Measurements from ENCODE around the gene EXOC2.

EXOC2 gene

GRCh38 chr6:484086-484745 lies 208.7 kb downstream of the EXOC2 start:
- no peak overlapping the region for H3K4me3 ChIP-seq (ENCODE audit: control insufficient read depth, low read depth, low read length)

GRCh38 chr6:475314-475713 lies 217.6 kb downstream of the EXOC2 start:
- TF ChIP-seq CTCF (conservative IDR thresholded peaks at IDR 0.05; ENCODE audit: control insufficient read depth, insufficient read depth, low read depth, low read length): no peak
- no peak overlapping the region for H3K4me3 ChIP-seq (ENCODE audit: control insufficient read depth, low read depth, low read length)

More at GRCh38 chr6:484086-484745, 208.7 kb downstream of the EXOC2 start:
- peak; percentile 28 for DNase-seq (ENCODE audit: low read depth)
- TF ChIP-seq CTCF (conservative IDR thresholded peaks at IDR 0.05; ENCODE audit: control insufficient read depth, insufficient read depth, low read depth, low read length): no peak

GRCh38 chr6:474453-475185 lies 218.3 kb downstream of the EXOC2 start:
- no peak for TF ChIP-seq CTCF (conservative IDR thresholded peaks at IDR 0.05; ENCODE audit: control insufficient read depth, insufficient read depth, low read depth, low read length)
- no peak for DNase-seq (ENCODE audit: low read depth)
- no peak overlapping the region for H3K4me3 ChIP-seq (ENCODE audit: control insufficient read depth, low read depth, low read length)

More at GRCh38 chr6:475314-475713, 217.6 kb downstream of the EXOC2 start:
- DNase-seq (ENCODE audit: low read depth): no peak

- TF ChIP-seq CTCF (conservative IDR thresholded peaks at IDR 0.05; ENCODE audit: control insufficient read depth, insufficient read depth, low read depth, low read length): no peak
- DNase-seq (ENCODE audit: low read depth): no peak
- no peak overlapping the region for H3K4me3 ChIP-seq (ENCODE audit: control insufficient read depth, low read depth, low read length)
Measured at GRCh38 chr6:473768-474452, 219.0 kb downstream of the EXOC2 start.

GRCh38 chr6:473356-473755 lies 219.6 kb downstream of the EXOC2 start:
- TF ChIP-seq CTCF (conservative IDR thresholded peaks at IDR 0.05; ENCODE audit: control insufficient read depth, insufficient read depth, low read depth, low read length): no peak
- H3K4me3 ChIP-seq (ENCODE audit: control insufficient read depth, low read depth, low read length): no peak overlapping the region
- DNase-seq (ENCODE audit: low read depth): no peak

- no peak for TF ChIP-seq CTCF (conservative IDR thresholded peaks at IDR 0.05; ENCODE audit: control insufficient read depth, insufficient read depth, low read depth, low read length)
Measured at GRCh38 chr6:470901-471448, 222.0 kb downstream of the EXOC2 start.

More at GRCh38 chr6:470901-471448, 222.0 kb downstream of the EXOC2 start:
- no peak overlapping the region for H3K4me3 ChIP-seq (ENCODE audit: control insufficient read depth, low read depth, low read length)
- DNase-seq (ENCODE audit: low read depth): no peak
